Spleen (tissue), 11 donors: ENCODE measurements around the gene VAMP2. TPM values are rescaled to one million over a fixed set of nuclear protein-coding genes. Genes with fewer than 3 reads are reported as not detected.

Source experiments
- DNase-seq: peaks from one replicate; pipeline ENCODE4 v3.0.0-alpha.2; 2020
- H3K27ac ChIP-seq, 8 donors: fragments of 200-600 bp; sonication (generic) in 7 of 8; 1 replicate in 4 of 8; 2 replicates in 4 of 8; pipeline versions ENCODE4 v1.5.0 to v1.8.0; 2016 to 2021; ENCODE audit warnings: inconsistent platforms in 4 of 8, mild to moderate bottlenecking in 4 of 8, moderate library complexity in 1 of 8
- H3K27me3 ChIP-seq, 7 donors: fragments of 200-600 bp; sonication (generic) in 6 of 7; replicated peaks in 1 of 7; 1 replicate in 4 of 7; 2 replicates in 3 of 7; pipeline versions ENCODE4 v1.5.0 to v1.8.0; 2016 to 2021; ENCODE audit warnings: inconsistent platforms in 3 of 7, mild to moderate bottlenecking in 1 of 7
- H3K36me3 ChIP-seq, 6 donors: fragments of 200-600 bp; sonication (generic) in 5 of 6; 1 replicate in 4 of 6; 2 replicates in 2 of 6; pipeline versions ENCODE4 v1.5.0 to v1.8.0; 2016 to 2021; ENCODE audit warnings: inconsistent platforms in 2 of 6
- H3K4me1 ChIP-seq, 6 donors: fragments of 200-600 bp; sonication (generic) in 5 of 6; 1 replicate in 3 of 6; 2 replicates in 3 of 6; pipeline versions ENCODE4 v1.5.0 to v1.8.0; 2016 to 2021; ENCODE audit warnings: inconsistent platforms in 3 of 6
- H3K4me3 ChIP-seq, 8 donors: fragments of 200-600 bp; sonication (generic) in 7 of 8; 1 replicate in 4 of 8; 2 replicates in 4 of 8; pipeline versions ENCODE4 v1.5.0 to v1.8.0; 2016 to 2021; ENCODE audit warnings: inconsistent platforms in 4 of 8, mild to moderate bottlenecking in 4 of 8, moderate library complexity in 2 of 8
- H3K9me3 ChIP-seq, 8 donors: fragments of 200-600 bp; sonication (generic) in 7 of 8; 1 replicate in 4 of 8; 2 replicates in 4 of 8; pipeline versions ENCODE4 v1.5.0 to v1.8.0; 2016 to 2021; ENCODE audit warnings: inconsistent platforms in 4 of 8
- CTCF ChIP-seq, 11 experiments: fragments of 200-600 bp in 7 of 11; fragments of 450-650 bp in 4 of 11; sonication (generic) in 4 of 11; IDR thresholded peaks in 8 of 11; conservative IDR thresholded peaks in 3 of 11; 1 replicate in 7 of 11; 2 replicates in 4 of 11; pipeline versions ENCODE4 v1.4.0 to v1.8.0; 2016 to 2021; ENCODE audit warnings: antibody characterized with exemption in 11 of 11, inconsistent platforms in 4 of 11, mild to moderate bottlenecking in 1 of 11
- POLR2A ChIP-seq, 3 donors: fragments of 450-650 bp; IDR thresholded peaks; one replicate each; pipeline ENCODE4 v1.5.1; 2017; ENCODE audit warnings: antibody characterized with exemption in 3 of 3, mild to moderate bottlenecking in 1 of 3
- POLR2AphosphoS5 ChIP-seq, 3 donors: sonication (generic); formaldehyde crosslinking; IDR thresholded peaks; one replicate each; pipeline ENCODE4 v1.5.1; 2017; ENCODE audit warnings: antibody characterized with exemption in 3 of 3
- WGBS, 5 donors: extraction: QIAGEN DNeasy Blood & Tissue Kit in 3 of 5; methylation state at CpG; one replicate each; pipeline versions ENCODE4 v1.1.5 to v1.1.7; 2013 to 2018; 5-methylcytosine and 5-hydroxymethylcytosine counted together
- intact Hi-C: fragments of 100-400 bp; cut with DNase I; formaldehyde crosslinking; loops from one replicate; pipeline ENCODE4 v1.15.0; 2023; ENCODE audit warnings: low total_unique reads
- polyA plus RNA-seq, 3 donors: library from polyadenylated mRNA; stranded (reverse); fragments of 200-250 nt; gene quantifications; one replicate each; pipeline ENCODE4 v1.2.1, GENCODE V29; 2013
- total RNA-seq, 7 donors: library from RNA; depleted of rRNA in 3 of 7; stranded (reverse); fragments of >200 nt in 3 of 7; fragmentation: NEBNext Ultra II Directional in 4 of 7; extraction: Animal tissue kit (Norgen Biotek cat#: 25700) in 4 of 7; gene quantifications; one replicate each; pipeline versions ENCODE4 v1.1.0 to v1.2.1, GENCODE V29; 2016 to 2021
- donor health status: healthy with polysubstance abuse.
- donor health status: DM: no; HTN: no; CAD: no; lungs with moderate emphysema.
- donor health status: DM: no; HTN: no; CAD: no.
- donor health status: Bipolar disorder and iron deficiency.
- donor health status: healthy.
- donor health status: DM: no; HTN: no; CAD: no.
- donor health status: DM: yes; HTN: yes; CAD: no.

The VAMP2 gene
- total and polyA plus RNA-seq, 10 donors: 37.5 to 94.8 (median 54.5) TPM

GRCh38 chr17:8141741-8142140, 21.0 kb downstream of the VAMP2 start:
- WGBS, 5 donors: 85 to 95% (median 93%) methylated on average over 11 of the region's 11 CpGs
- Histone ChIP-seq H3K4me3 (no peak overlapping the region), H3K9me3 (no peaks in the 10 kb centered on the region), H3K27ac (no peak overlapping the region), H3K27me3 (no peaks in the 10 kb centered on the region), H3K36me3 (peaks cover 0 to 76% (median 73%) of the 10 kb centered on the region in 6 donors), H3K4me1 (peaks cover 14 to 61% (median 27%) of the 10 kb centered on the region in 6 donors)
- no peak for TF ChIP-seq POLR2A (IDR thresholded peaks at IDR 0.05)
- no peak for TF ChIP-seq CTCF (IDR thresholded peaks at IDR 0.05 in 8 of 11, conservative IDR thresholded peaks at IDR 0.05 in 3 of 11)
- no peak for TF ChIP-seq POLR2AphosphoS5 (IDR thresholded peaks at IDR 0.05)
- no peak for DNase-seq
- intact Hi-C loops: no loop called here

GRCh38 chr17:8141045-8141444, 21.7 kb downstream of the VAMP2 start:
- Histone ChIP-seq H3K27me3 (no peaks in the 10 kb centered on the region), H3K9me3 (no peaks in the 10 kb centered on the region), H3K27ac (peak overlapping the region in 2 of 8 donors; percentile 86 to 89), H3K36me3 (peaks cover 0 to 69% (median 66%) of the 10 kb centered on the region in 6 donors), H3K4me1 (peaks cover 14 to 61% (median 27%) of the 10 kb centered on the region in 6 donors), H3K4me3 (no peak overlapping the region)
- WGBS, 5 donors: 94 to 99% (median 96%) methylated on average over 7 of the region's 7 CpGs
- TF ChIP-seq CTCF (IDR thresholded peaks at IDR 0.05 in 8 of 11, conservative IDR thresholded peaks at IDR 0.05 in 3 of 11) (no peak), POLR2AphosphoS5 (IDR thresholded peaks at IDR 0.05) (peak in 2 of 3 donors; percentile 38 to 57)
- intact Hi-C loops: no loop called here
- no peak for DNase-seq

- intact Hi-C loops: no loop called here
- no peaks in the 10 kb centered on the region for H3K27me3 ChIP-seq
- H3K4me3 ChIP-seq: no peak overlapping the region
- WGBS, 5 donors: 75 to 86% (median 80%) methylated on average over 17 to 18 of the region's 18 CpGs
- peaks cover 0 to 62% (median 59%) of the 10 kb centered on the region in 6 donors for H3K36me3 ChIP-seq
- H3K27ac ChIP-seq: peak overlapping the region in 6 of 8 donors; percentile 86 to 94 (median 88)
- TF ChIP-seq POLR2AphosphoS5 (IDR thresholded peaks at IDR 0.05) (peak in 2 of 3 donors; percentile 34 to 69), POLR2A (IDR thresholded peaks at IDR 0.05) (no peak)
- H3K9me3 ChIP-seq: no peaks in the 10 kb centered on the region
- peak; percentile 75 for DNase-seq
- peaks cover 14 to 61% (median 27%) of the 10 kb centered on the region in 6 donors for H3K4me1 ChIP-seq
Measured at GRCh38 chr17:8140065-8141029, 22.4 kb downstream of the VAMP2 start.

- no peaks in the 10 kb centered on the region for H3K9me3 ChIP-seq
- peak overlapping the region in 7 of 8 donors; percentile 16 to 63 (median 35) for H3K4me3 ChIP-seq
- peaks cover 14 to 57% (median 27%) of the 10 kb centered on the region in 6 donors for H3K4me1 ChIP-seq
- TF ChIP-seq CTCF (IDR thresholded peaks at IDR 0.05 in 8 of 11, conservative IDR thresholded peaks at IDR 0.05 in 3 of 11) (peak; percentile 68 to 92 (median 87)), POLR2AphosphoS5 (IDR thresholded peaks at IDR 0.05) (peak; percentile 90 to 93 (median 92)), POLR2A (IDR thresholded peaks at IDR 0.05) (no peak)
- peaks cover 0 to 47% (median 44%) of the 10 kb centered on the region in 6 donors for H3K36me3 ChIP-seq
- no peaks in the 10 kb centered on the region for H3K27me3 ChIP-seq
- H3K27ac ChIP-seq: peak overlapping the region; percentile 71 to 94 (median 88)
- 0 to 1% (median 0%) methylated on average over 44 to 46 of the region's 46 CpGs for WGBS, 5 donors
- intact Hi-C loops: no loop called here
- peak; percentile 97 for DNase-seq
Measured at GRCh38 chr17:8138672-8139371, 23.9 kb downstream of the VAMP2 start.
